Testis (tissue), 2 donors: ENCODE results near the gene CDK10.

Experiments used
- POLR2A ChIP-seq: fragments of 450-650 bp; IDR thresholded peaks from one replicate; pipeline ENCODE4 v1.6.1; 2017; ENCODE audit warnings: antibody characterized with exemption, mild to moderate bottlenecking, moderate library complexity
- TF ChIP-seq, protein P1 (sequence below), 3 experiments: fragments of 450-650 bp in 2 of 3; fragments of 200-600 bp in 1 of 3; sonication (generic) in 1 of 3; IDR thresholded peaks; one replicate each; pipeline ENCODE4 v1.5.1; 2016 to 2019; ENCODE audit warnings: antibody characterized with exemption in 3 of 3, mild to moderate bottlenecking in 2 of 3, moderate library complexity in 1 of 3

DNA sequence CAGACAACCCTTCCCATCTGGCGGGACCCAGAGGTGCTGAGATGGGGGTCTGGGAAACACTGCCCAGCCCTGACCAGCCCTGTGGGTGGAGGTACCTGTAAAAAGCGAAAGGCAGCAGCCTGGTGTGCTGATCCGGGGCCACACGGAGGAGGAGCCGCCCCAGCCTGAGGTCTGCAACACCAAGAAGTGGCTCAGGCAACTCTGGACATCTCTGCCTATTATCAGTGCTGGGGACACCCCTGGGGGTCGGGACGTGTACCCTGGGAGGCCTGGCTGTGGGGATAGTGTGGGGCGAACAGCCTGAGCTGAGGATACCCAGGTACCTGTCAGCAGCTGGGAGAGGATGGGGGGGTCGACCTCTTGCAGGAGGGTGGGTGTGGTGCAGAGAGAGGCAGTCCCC, 52.9 kb downstream of the CDK10 start:
- no peak for TF ChIP-seq POLR2A
- TF ChIP-seq, protein P1, sequence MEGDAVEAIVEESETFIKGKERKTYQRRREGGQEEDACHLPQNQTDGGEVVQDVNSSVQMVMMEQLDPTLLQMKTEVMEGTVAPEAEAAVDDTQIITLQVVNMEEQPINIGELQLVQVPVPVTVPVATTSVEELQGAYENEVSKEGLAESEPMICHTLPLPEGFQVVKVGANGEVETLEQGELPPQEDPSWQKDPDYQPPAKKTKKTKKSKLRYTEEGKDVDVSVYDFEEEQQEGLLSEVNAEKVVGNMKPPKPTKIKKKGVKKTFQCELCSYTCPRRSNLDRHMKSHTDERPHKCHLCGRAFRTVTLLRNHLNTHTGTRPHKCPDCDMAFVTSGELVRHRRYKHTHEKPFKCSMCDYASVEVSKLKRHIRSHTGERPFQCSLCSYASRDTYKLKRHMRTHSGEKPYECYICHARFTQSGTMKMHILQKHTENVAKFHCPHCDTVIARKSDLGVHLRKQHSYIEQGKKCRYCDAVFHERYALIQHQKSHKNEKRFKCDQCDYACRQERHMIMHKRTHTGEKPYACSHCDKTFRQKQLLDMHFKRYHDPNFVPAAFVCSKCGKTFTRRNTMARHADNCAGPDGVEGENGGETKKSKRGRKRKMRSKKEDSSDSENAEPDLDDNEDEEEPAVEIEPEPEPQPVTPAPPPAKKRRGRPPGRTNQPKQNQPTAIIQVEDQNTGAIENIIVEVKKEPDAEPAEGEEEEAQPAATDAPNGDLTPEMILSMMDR (IDR thresholded peaks at IDR 0.05), result no peak
